IPS-NIHi11 (cell line): ENCODE measurements around the gene PHF12.
"Not testable (repeated sequence)": the region's sequence is repeated elsewhere in the genome, so short reads cannot be mapped to it uniquely, and the experiment has no call there.

Experiments used
- DNase-seq: peaks from one replicate; pipeline ENCODE4 v3.0.0; 2012; ENCODE audit warnings: mixed read lengths, low spot score

The PHF12 gene

DNA sequence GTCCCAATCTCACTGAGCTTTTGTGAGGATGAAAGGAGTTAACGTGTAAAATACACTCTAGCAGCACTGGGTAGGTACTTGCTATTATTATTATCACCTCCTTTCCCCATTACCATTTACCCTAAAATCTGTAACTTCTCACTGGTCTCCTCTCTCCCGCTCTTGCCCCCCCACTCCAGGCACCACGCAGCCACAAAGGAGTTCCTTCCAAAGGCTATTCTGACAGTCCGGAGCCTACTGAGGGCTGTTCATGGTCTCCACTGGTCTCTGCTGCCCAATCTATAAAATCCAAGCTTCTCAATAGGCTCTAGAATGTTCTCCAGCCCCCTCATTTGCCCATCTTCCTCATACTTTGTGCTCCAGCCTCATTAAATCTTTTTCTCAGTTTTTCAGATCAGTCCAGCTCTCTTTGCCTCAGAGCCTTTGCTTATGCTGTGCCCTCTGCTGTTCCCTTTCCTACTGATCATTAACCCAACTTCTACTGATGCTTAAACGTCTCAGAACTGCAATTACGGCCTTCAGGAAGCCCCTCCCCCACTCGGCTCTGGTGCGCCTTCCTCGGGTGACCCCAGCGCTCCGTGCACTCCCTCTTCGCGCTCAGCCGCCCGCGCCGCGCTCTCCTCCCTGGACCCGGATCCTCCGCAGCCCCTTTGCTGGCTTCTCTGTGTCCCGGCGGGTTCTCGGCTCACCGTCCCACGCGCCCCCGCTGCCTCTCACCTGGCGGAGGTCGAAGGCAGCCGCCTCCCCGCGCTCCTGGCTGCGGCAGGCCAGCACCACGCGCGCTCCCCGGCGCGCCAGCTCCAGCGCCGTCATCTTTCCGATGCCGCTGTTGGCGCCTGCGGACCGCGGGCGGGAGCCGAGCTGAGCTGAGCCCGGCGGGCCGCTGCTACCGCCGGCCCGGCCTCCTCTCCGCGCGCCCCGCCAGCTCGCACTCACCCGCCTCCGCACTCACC lies 49.2 kb downstream of the PHF12 start:
- peak; percentile 75 for DNase-seq

DNA sequence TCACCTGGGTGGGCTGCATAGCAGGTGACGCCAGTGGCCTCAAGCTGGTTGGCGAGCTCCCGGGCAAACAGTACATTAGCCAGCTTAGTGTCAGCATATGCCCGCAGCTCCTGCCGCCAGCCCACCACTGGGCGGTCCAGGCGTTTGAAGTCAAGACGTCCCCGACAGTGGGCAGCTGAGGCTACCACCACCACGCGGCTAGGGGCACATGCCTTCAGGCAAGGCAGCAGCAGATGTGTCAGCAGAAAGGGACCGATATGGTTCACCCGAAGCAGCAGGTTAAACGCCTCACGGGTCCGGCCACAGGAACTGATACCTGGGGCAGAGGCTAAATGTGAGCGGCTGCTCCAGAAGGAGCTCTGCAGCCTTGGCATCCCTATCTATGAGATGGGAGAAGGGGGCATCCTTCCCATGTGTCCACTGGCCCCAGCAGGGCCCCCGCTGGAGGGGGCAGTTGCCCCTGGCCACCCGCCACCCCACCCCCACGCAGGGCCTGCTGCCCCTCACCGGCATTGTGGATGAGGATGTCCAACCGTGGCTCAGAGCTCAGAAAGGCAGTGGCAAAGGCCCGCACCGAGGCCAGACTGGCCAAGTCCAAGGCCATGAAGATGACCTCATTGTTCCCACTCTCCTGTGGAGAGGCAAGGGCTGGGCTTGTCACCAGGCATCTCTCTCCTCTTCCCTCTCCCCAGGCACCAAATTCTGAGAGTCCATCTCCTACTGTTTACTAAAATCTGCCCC lies 50.2 kb downstream of the PHF12 start:
- no peak for DNase-seq

DNA sequence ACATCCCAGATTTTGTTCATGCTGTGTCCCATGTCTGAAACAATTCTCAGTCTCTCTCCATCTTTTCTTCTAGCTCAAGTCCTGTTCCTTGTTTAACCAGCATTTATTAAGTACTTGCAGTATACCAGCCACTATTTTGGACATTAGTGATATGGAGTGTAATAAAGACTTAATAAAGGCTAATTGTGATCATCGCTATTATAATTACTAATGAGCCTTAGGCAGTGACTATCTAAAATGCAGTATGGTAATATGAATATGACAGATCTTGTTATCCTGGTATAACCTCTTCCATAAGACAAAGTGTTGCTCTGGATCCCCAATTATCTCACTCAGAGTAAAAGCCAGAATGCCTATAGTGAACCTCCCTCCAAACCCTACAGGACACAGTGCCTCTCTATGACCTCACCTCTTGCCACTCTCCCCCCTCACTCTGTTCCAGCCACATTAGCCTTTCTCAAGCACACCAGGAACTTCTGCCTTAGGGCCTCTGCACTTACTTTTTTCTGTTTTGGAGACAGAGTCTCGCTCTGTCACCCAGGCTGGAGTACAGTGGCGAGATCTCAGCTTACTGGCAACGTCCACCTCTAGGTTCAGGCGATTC lies 52.0 kb downstream of the PHF12 start:
- DNase-seq = no peak

DNA sequence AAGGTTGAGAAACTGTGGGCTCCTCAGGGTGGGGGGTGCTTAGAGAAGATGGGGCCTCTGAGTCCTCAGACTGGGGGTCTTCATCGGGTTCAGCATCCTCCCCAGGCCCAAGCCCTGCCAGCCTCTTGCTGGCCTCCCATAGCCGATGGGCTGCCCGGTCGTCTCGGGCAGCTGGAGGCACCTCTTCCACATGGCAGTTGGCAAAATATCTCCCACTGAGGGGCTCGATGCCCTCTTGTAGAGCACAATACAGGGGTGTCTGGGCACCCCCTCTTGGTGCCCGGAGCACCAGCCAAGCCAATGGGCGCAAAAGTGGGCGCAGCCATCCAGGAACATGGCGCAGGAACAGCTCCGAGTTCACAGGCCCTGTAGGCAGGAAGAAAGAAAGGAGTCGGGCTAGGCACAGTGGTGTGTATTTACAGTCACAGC lies 52.8 kb downstream of the PHF12 start:
- DNase-seq = no peak

DNA sequence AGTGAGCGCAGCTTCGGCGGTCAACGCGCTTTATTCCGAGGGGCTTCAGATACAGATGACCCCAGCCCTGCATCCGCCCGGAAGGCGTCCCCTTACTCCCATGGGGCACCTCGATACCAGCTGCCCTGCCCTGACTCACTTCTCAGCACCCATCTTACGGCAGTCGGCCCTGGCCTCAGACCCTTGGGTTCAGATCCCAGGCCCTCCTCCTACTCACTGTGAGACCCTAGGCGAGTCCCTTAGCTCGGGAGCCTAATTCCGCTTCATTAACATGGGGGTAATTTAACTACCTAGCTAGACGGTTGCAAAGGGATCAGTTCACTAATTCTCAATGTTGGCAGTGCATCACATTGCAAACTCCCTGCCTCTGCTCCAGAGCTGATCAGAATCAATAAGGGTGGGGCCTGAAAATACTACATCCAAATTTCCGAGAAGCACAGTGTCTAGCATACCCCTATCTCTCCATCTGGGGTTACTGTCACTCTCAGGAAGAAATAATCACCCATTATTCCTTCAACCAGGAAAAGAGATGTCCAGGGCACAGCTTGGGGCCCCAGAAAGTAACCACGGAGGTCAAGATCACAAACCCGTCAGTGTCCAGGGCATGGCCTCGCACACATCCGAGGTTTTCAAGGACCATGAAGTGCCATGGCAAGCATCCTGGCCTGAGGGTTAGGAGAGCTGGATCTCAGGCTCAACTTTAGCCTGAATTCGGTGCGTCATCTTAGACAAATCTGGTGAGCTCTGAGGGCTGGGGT lies 53.4 kb downstream of the PHF12 start:
- no peak for DNase-seq

DNA sequence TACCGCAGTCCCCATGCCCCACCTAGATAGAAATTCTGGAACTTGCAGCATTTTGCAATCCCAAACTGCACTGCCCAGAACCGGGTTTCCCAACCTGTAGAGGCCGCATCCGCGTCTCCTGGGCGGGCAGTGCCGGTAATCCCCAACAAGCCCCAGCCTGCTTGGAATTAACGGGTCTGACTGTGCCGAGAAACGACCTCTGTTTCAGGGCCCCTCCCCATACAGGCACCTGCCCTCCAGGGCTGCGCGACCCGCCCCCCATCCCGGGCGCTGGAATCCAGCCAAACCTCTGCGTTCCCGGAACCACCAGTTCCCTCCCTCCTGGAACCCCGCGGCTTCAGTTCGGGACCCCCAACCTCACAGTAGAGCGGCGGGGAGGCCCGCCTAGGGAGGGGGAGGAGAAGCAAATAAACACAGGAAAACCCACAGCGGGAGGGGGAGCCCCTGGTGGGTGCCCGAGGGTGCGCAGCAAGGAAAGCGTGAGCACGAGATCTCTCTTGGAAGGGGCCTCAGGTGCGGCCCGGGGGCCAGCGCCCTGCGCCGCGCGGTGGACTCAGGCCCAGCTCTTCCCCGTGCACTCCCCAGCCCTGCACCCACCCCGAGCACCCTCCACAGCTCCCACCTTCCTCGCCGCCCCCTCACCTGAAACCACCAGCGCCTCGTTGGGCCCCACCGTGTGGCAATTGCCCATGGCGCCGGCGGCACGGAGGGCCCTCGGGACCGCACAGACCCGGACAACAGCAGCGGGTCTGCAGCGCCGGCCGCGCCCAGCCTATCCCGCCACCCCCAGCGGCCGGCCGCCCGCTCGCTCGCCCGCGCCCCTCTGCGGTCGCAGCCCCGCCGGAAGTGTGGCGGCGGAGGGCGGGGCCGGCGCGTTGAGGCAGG lies 54.2 kb downstream of the PHF12 start, which contains the start of gene FLOT2:
FLOT2 (minus strand) TSS at position 850 of the 885 bp plus-strand sequence; CDS start at position 691, 159 bp downstream.
- peak; percentile 88 for DNase-seq

DNA sequence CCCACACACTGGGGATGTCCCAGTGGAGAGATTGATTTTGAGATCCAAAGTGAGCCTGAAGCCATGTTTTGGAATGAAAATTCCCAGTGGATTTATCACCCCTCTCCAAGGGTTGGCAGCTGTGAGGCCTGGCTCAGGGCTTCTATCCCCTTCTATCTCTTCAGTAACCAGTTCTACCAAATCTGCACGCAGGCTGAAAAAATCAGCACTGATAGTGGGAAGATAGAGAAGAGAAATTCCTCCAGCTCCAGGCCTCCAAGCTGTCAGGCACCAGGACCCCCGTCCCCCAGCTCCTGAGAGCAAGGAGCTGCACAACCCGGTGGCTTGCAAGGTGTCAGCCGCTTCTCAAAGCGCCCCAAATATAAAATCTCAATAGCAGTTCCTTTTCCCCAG lies 54.8 kb downstream of the PHF12 start:
- DNase-seq = no peak

DNA sequence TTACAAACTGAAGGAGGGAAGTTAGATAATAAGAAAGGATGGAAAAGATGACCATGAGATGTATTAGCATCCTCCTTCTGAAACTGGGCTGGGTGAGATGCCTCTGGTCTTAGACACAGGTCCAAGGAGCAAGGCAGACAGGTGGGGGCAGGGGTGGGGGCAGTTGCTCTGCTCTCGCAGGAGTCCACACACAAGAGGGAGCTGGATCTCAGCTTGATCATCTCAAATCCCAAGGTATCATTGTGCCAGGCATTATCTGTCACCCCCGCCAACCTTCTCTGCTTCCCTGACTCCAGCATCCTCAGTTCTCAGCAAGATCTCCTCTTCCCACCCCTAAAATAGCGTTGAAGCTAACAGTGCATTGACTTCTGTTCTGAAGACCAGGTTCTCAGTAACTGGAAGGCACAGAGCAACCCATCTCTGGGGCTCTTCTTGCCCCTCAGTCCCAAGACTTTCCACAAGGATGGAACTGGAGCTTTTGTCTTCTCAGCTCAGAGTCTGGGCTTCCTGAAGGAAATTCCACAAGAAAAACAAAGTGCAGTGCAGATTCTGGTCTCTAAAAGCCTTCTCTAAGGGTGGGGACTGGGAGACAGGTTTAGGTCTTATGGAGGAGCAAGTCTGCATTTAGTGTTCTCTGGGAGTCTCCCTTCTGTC lies 55.4 kb downstream of the PHF12 start:
- DNase-seq = no peak

DNA sequence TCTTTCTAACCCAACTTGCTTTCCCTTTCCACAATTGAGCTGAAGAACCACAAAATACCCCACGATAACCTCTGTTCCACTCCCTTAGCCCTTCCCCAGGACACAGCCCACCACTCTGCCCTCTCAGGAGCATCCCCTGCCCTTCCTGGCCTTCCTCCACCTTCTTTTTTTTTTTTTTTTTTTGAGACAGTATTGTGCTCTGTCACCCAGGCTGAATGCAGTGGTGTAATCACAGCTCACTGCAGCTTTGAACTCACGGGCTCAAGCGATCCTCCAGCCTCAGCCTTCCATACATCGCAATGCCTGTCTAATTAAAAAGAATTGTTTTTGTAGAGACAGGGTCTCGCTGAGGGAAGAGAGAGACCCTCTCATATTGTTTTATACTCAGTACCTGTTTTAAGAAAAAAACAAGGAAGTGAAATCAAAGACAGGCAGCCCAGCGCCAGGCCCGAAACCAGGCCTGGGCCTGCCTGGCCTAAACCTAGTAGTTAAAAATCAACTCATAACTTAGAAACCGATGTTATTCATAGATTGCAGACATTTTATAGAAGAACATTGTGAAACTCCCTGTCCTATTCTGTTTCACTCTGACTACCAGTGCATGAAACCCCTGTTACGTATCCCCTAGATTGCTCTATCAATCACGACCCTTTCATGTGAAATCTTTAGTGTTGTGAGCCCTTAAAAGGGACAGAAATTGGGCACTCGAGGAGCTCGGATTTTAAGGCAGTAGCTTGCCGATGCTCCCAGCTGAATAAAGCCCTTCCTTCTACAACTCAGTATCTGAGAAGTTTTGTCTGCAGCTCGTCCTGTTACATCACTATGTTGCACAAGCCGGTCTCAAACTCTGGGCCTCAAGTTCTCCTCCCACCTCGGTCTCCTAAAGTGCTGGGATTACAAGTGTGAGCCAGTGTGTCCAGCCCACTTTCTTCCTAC lies 57.8 kb downstream of the PHF12 start:
- not testable (repeated sequence) for DNase-seq

DNA sequence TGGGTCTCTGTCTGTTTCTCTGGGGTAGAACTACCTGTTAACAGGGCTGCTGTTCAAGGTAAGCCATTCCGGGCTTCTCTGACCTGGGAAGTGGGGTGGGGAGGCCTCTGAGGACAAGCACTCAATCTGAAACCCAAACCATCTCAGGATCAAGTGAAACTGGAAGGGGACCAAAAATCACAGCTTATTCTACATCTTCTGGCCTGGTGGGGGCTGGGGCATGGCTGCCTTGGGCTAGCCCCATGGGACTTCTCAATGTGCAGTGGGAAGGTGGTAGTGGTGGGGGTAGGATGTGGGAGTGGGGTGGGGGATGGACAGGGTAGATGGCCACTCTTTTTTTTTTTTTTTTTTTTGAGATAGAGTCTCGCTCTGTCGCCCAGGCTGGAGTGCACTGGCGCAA lies 59.3 kb downstream of the PHF12 start:
- no peak for DNase-seq

DNA sequence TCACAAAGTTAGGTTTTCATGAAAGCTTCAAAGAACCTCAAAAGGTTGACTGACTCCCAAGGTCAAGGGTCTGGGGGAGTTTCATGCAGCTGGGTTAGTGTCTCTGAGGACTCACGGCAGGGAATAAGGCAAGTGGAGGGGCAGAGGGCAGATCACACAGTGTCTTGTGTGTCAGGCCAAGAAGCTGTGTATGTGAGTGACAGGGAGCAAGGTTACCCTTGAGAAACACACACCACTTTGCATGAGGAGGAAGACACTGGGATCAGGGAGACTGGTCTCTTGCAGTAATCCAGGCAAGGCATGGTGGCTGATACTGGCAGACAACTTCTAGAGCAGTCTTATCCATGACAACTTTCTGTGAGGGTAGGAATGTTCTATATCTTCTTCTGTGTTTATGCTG lies 60.1 kb downstream of the PHF12 start:
- no peak for DNase-seq

DNA sequence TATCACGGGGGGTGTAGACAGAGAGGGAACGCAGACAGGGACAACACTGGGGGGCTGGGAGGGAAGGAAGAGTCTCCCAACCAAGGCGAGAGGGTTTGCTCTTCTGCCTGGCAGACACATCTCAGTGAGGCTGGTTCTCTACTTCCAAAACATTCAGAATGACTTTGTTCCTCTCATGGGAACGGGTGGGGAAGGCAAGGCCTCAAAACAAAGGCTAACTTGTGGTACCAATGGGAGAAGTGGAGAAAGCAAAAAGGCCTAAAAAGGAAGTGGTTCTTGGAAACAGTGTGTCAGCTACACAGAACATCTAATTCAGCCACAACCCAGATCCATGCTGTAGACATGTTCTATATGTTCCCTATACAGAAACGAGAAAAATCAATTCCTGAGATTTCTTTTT lies 61.3 kb downstream of the PHF12 start:
- no peak for DNase-seq

DNA sequence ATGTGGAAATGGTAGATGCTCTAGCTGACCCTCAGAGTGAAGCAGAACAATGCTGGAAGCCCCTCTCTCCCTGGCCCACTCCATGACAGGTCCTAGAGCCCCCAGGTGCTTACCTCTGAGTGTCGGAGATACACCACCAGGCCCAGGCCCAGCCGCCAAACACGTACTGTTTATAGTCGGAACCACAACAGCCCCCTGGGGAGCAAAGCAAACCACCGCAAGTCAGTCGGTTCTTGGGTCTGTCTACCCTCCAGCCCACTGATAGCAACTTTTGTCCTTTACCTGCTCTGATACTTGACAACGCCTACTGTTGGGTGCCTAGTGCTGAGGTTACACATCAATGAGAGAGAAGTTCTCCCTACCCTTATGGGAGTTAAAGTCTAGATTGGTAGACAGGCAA lies 62.5 kb downstream of the PHF12 start:
- DNase-seq = no peak

DNA sequence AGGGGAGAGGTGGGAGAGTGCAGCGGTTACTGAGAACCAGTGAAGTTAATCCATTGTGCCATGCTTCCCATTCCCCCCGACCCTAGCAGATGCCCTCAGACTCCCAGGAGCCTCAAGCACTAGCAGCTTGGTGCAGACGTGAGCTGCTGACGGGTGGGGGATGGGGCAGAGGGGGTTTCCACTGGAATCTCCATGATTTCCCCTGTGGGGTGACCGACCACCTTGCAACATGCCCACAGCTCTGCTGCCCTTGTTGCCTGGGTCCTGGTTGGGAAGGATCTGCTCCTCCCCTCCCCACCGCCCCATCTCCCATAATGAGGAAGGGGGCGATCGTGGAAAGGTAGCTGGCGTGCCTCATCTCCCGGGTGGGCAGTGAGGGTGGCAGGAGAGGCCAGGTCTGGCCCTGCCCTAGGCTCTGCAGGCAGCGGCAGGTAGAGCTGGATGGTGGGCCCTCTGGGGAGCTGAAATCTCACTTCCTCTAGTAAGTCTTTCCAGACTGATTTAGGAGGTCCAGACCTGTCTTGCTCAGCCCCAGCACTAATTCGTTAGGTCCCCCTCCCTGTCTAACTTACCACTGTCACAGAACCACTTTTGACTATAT lies 63.3 kb downstream of the PHF12 start:
- no peak for DNase-seq

DNA sequence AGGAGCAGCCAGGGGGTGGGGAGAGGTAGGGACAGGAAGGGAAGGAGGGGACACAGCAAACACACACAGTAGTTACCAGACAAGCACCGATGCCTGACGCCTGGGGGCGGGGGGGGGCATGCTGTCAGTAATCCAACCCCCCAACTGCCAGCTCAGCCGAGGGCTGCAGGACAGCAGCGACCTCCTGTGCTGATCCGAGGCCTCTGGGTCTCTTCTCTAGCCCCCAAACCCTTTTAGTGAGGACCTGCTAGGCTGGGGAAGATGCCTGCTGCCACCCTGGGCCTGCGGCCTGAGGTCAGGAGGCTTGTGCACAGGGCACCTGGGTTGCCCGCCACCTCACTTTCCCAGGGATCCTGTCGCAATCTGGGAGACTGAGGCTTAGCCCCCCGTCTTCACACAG lies 65.4 kb downstream of the PHF12 start:
- no peak for DNase-seq

DNA sequence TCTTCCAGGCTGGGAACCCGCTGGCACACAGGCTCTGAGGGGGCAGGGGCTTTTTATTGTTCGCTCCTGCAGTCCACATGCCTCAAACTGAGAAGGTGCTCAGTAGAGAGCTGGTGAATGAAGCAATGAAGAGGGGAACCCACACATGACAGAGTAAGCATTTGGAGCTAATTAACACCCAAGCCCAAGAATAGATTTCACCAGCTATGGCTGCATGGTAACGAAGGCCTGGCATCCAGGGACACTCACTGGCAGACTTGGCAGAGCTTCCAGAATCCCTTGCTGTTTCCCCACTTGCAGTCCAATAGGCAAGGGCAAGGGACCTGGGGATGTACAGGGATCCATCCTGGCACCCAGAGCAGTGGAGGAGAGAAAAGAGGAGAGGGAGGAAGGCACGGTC lies 66.0 kb downstream of the PHF12 start:
- DNase-seq = no peak

DNA sequence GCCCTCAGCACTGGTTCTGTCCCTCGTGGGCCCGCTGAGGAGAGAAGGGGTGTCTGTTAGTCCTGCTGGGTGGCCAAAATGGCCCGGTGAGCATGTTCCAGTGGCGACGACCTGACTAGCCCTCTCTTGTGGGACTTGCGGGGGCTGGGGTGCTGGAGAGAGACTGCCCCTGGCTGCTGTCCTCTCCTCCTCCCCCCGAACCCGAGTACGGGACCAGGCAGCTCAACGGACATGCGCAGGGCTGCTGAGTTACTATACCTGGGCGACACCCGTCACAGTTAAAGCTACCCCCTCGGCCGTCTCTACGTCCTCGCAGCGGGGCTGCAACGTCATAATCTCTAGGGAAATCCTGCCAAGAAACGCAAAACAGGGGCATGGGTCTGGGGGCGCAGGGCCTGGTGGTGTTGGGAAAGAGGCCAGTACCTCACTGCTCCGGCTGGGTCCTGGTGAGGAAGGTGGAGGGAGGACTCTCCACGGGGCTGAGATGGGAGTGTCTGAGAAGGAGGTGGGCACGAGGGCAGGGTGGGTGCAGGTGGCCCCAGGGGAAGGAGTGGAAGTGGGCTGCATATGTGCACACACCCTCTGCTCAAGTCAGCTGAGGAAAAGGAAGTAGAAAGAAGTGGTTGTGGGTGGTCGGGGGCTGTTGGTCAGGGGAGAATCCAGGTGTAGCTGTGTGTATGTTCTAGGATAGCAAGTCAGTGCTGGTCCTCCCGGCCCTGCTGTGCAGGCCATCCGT lies 67.2 kb downstream of the PHF12 start:
- no peak for DNase-seq
